Stimulated activated naive CD8-positive, alpha-beta T cell treated with anti-CD3 and anti-CD28 coated beads, Interleukin-15, amount 100 ng/mL, for 72 hours (primary cell): ENCODE results near the gene AP1AR.

Source experiments
- ATAC-seq: fragments of 150-1000 bp; cut with Tn5 transposase; 2 replicates; pipeline ENCODE4 v1.10.0; 2021; ENCODE audit warnings: mild to moderate bottlenecking, moderate library complexity
- DNase-seq, 2 donors: peaks; one replicate each; pipeline ENCODE4 v3.0.0; 2021 to 2022
- H3K27ac Mint-ChIP-seq, 2 donors: one replicate each; pipeline ENCODE4 v1.8.0; 2022; ENCODE audit warnings: mild to moderate bottlenecking in 2 of 2, mixed read lengths in 2 of 2, moderate library complexity in 2 of 2
- H3K27me3 Mint-ChIP-seq: one replicate; pipeline ENCODE4 v1.8.0; 2022; ENCODE audit warnings: mixed read lengths
- H3K4me1 Mint-ChIP-seq: one replicate; pipeline ENCODE4 v1.8.0; 2022; ENCODE audit warnings: mild to moderate bottlenecking, mixed read lengths
- H3K4me3 Mint-ChIP-seq, 2 donors: one replicate each; pipeline ENCODE4 v1.8.0; 2022; ENCODE audit warnings: mild to moderate bottlenecking in 2 of 2, mixed read lengths in 2 of 2, moderate library complexity in 1 of 2
- H3K9me3 Mint-ChIP-seq, 2 donors: one replicate each; pipeline ENCODE4 v1.8.0; 2022; ENCODE audit warnings: mixed read lengths in 2 of 2

AP1AR gene

GRCh38 chr4:112210777-112211176 is 20.8 kb upstream of the AP1AR start:
- ATAC-seq (no peak), DNase-seq (no peak)
- H3K27me3 Mint-ChIP-seq, result no peaks in the 10 kb centered on the region
- H3K4me1 Mint-ChIP-seq, result no peaks in the 10 kb centered on the region
- H3K27ac Mint-ChIP-seq, result no peak overlapping the region
- no peaks in the 10 kb centered on the region for H3K9me3 Mint-ChIP-seq
- no peak overlapping the region for H3K4me3 Mint-ChIP-seq

DNA sequence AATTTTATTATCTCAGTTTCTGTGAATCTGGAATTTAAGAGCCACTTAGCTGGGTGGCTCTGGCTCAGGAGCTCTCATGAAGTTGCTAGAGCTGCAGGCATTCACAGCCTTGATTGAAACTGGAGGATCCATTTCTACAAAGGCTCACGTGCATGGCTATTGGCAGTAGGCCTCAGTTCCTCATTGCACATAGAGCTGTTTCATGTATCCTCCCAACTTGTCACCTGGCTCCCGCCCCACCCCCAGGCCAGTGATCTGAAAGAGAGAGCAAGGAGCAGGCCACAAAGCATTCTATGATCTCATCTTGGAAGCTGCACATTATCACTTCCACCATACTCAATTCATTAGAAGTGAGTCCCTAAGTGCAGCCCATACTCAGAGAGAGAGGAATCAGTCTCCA is 18.5 kb upstream of the AP1AR start:
- Mint-ChIP-seq H3K4me3 (no peak overlapping the region), H3K4me1 (no peaks in the 10 kb centered on the region), H3K9me3 (no peaks in the 10 kb centered on the region), H3K27ac (no peak overlapping the region), H3K27me3 (no peaks in the 10 kb centered on the region)
- no peak for DNase-seq
- ATAC-seq, result no peak

GRCh38 chr4:112213856-112214255 is 17.7 kb upstream of the AP1AR start:
- ATAC-seq (no peak), DNase-seq (no peak)
- Mint-ChIP-seq H3K4me1 (no peaks in the 10 kb centered on the region), H3K4me3 (no peak overlapping the region), H3K27ac (no peak overlapping the region), H3K27me3 (no peaks in the 10 kb centered on the region), H3K9me3 (no peaks in the 10 kb centered on the region)

GRCh38 chr4:112214390-112215264 is 17.0 kb upstream of the AP1AR start:
- Mint-ChIP-seq H3K9me3 (no peaks in the 10 kb centered on the region), H3K27ac (no peak overlapping the region), H3K27me3 (no peaks in the 10 kb centered on the region), H3K4me3 (no peak overlapping the region), H3K4me1 (no peaks in the 10 kb centered on the region)
- DNase-seq (no peak), ATAC-seq (peak; percentile 60)

DNA sequence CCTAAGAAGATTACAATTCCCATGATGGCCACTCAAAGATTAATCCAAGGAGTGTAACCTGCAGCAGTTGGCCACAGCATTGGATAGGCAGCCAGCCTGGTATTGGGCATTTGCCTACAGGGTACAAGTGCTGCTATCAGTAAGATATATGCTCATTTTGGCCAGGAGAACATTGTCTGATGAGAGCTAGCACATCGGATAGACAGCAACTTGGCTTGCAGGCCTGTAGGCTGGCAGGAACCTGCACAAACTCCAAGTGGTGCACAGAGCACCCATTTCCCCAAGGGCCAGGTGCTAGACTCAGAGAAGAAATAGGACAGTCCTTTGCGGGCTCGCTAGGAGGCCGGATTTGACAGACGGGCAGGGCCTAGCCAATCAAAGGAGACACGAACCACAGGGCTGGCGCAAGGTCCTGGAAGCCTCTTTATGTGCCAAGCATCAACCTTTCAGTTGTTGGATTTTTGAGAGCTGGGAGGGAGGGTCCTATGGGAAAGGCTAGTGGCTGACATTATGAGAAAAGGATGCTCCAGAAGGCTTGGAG is 11.7 kb upstream of the AP1AR start:
- H3K4me1 Mint-ChIP-seq, result peaks cover 12% of the 10 kb centered on the region
- H3K27me3 Mint-ChIP-seq, result no peaks in the 10 kb centered on the region
- H3K27ac Mint-ChIP-seq, result peak overlapping the region in 1 of 2 donors; percentile 74
- DNase-seq (no peak), ATAC-seq (no peak)
- no peak overlapping the region for H3K4me3 Mint-ChIP-seq
- peaks cover 0 to 5% of the 10 kb centered on the region in 2 donors for H3K9me3 Mint-ChIP-seq

- ATAC-seq (peak; percentile 60), DNase-seq (no peak)
- H3K9me3 Mint-ChIP-seq, result peaks cover 0 to 5% of the 10 kb centered on the region in 2 donors
- peaks cover 12% of the 10 kb centered on the region for H3K4me1 Mint-ChIP-seq
- peaks cover 9% of the 10 kb centered on the region for H3K27me3 Mint-ChIP-seq
- H3K4me3 Mint-ChIP-seq, result no peak overlapping the region
- no peak overlapping the region for H3K27ac Mint-ChIP-seq
Observed at GRCh38 chr4:112222219-112222955, 9.2 kb upstream of the AP1AR start.

DNA sequence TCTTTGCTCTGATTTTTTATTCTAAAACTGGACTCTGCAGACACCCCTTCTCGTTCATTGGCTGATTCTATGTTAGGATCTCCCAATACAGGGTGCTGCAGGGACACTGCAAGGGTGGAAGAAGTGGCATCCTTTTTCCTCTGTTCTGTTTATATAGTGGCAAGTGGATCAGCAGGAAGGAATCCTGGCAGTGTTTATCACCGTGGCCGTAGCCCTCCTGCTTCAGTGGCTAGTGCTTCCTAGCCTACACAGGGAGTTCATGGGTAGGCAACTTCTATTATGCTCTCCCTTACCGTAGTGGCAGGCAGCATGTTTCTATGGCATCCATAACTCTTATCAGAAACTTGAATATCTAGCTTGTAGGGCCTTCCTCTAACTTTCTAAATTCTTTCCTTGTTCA is 6.4 kb upstream of the AP1AR start:
- Mint-ChIP-seq H3K27me3 (peaks cover 9% of the 10 kb centered on the region), H3K4me1 (peaks cover 12% of the 10 kb centered on the region), H3K27ac (no peak overlapping the region), H3K9me3 (peaks cover 0 to 5% of the 10 kb centered on the region in 2 donors), H3K4me3 (no peak overlapping the region)
- no peak for DNase-seq
- no peak for ATAC-seq

DNA sequence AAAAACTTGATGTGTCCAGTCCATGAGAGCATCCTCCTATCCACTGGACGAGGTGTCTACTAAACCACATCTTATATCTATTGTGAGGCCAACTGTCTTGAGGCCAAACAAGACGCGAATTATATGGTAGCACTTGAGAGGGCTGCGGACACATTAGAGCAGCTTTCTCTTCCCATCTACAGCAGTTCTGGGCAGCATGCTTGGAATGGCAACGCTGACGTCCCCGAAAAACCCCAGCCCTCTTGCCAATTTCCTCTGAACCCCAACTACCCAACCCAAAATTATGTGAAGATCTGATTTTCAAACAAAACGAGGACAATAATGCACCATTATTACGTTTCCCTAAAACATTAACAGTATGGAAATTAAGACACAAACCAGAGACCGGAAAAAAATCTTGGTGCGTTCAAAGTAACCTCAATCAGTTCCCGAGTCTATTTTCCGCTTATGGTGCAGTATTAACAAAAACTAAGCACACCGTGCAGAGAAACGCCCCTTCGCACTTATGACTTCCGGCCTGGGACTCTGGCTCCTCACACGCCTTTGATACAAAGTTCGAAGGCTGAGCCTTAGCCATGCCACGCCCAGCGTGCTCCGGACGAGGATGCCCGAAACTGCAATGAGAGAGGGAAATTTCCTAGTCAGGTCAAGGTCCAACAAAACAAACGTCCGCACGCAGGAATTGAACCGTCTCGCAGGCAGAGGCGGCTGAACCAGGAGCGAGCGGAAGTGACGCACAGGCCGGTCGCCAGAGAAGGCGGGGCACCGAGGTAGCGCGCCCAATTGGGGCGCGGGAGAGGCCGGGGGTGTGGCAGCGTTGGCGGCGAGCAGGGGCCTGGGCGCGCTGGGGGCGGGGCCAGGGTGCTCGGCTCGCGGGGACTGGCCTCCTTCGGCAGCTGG is 458 bp upstream of the AP1AR start:
- DNase-seq (peak; percentile 98), ATAC-seq (peak; percentile 92)
- peaks cover 23% of the 10 kb centered on the region for H3K4me1 Mint-ChIP-seq
- H3K27me3 Mint-ChIP-seq, result no peaks in the 10 kb centered on the region
- H3K27ac Mint-ChIP-seq, result peak overlapping the region; percentile 96 to 97
- no peaks in the 10 kb centered on the region for H3K9me3 Mint-ChIP-seq
- peak overlapping the region; percentile 98 for H3K4me3 Mint-ChIP-seq

DNA sequence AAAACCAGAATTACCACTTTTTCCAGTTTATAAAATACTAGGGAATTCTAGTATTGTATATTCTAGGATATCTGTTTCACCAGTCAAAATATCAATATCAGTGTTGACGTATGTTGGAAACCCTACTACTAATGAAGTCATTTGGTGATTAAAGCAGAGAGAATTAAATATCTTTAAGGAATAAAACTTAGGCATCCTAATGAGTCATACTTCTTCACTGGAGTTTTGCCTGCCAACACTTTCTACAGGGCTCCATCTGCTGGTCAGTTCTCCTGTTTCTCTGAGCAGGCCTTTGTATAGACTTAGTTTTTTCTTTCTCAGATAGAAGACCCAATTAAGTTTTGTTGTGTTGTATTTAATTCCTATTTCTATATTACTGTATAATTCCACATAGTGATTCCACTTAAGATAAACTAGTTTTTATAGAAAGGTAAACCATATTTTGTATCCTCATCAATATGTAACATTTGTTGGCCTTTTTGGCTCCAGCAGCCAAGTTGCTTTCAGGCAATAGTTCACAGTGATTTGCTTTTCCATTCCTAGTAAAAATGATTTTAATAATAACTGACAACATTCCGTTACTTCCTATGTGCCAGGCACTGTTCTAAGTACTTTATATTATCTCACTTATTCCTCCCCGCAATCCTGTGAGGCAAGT is 3.5 kb downstream of the AP1AR start:
- no peak for ATAC-seq
- H3K27me3 Mint-ChIP-seq, result no peaks in the 10 kb centered on the region
- H3K4me1 Mint-ChIP-seq, result peaks cover 40% of the 10 kb centered on the region
- no peak overlapping the region for H3K4me3 Mint-ChIP-seq
- no peak overlapping the region for H3K27ac Mint-ChIP-seq
- DNase-seq, result peak in 1 of 2 donors; percentile 28
- H3K9me3 Mint-ChIP-seq, result no peaks in the 10 kb centered on the region

GRCh38 chr4:112236040-112236439 is 4.5 kb downstream of the AP1AR start:
- Mint-ChIP-seq H3K4me1 (peaks cover 47% of the 10 kb centered on the region), H3K4me3 (no peak overlapping the region), H3K9me3 (no peaks in the 10 kb centered on the region), H3K27me3 (no peaks in the 10 kb centered on the region), H3K27ac (no peak overlapping the region)
- DNase-seq (no peak), ATAC-seq (no peak)

DNA sequence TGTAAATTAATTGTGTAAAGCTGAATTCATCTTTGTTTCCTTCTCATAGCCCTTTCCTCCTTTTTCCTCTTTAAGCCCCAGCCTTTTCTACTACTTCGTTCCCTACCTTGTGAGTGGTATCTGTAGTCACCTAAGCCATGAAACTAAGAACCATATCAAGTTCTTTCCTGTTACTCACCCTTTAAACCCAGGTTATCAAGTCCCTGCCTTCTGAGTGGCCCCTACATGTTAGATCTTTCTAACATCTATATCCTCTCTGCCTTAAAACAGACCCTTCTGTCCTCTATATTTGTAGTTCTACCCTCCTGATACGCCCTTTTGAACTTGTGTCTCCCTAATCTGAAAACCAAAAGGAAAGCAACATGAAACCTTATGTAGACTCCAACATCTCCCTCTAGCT is 7.2 kb downstream of the AP1AR start:
- DNase-seq, result no peak
- Mint-ChIP-seq H3K4me1 (peaks cover 44% of the 10 kb centered on the region), H3K4me3 (no peak overlapping the region), H3K27me3 (no peaks in the 10 kb centered on the region), H3K27ac (no peak overlapping the region), H3K9me3 (no peaks in the 10 kb centered on the region)
- ATAC-seq, result peak; percentile 85

DNA sequence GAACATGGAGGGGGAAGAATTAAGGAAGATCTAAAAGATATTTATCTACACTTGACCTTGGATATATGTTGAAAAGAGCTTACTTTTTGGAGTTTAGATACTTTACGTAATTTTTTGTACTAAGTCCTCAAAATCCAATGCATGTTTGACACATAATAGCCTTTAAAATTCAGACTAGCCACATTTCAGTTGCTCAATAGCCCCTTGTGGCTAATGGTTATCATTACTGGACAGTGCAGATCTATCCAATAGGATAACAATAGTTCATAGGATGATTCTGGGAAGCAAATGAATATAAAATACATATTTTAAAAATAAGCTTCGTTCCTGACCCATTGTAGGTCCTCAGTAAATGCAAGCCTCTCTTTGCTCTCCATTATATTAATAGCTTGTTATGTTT is 13.8 kb downstream of the AP1AR start:
- Mint-ChIP-seq H3K4me1 (peaks cover 10% of the 10 kb centered on the region), H3K27ac (no peak overlapping the region), H3K9me3 (no peaks in the 10 kb centered on the region), H3K4me3 (no peak overlapping the region), H3K27me3 (no peaks in the 10 kb centered on the region)
- no peak for ATAC-seq
- DNase-seq, result no peak

- Mint-ChIP-seq H3K9me3 (no peaks in the 10 kb centered on the region), H3K4me3 (no peak overlapping the region), H3K27me3 (no peaks in the 10 kb centered on the region), H3K27ac (no peak overlapping the region), H3K4me1 (peaks cover 12% of the 10 kb centered on the region)
- DNase-seq (no peak), ATAC-seq (no peak)
Observed at GRCh38 chr4:112247021-112247420, 15.4 kb downstream of the AP1AR start.

GRCh38 chr4:112251019-112251643 is 19.5 kb downstream of the AP1AR start:
- Mint-ChIP-seq H3K4me1 (peaks cover 11% of the 10 kb centered on the region), H3K27me3 (no peaks in the 10 kb centered on the region), H3K9me3 (no peaks in the 10 kb centered on the region), H3K27ac (no peak overlapping the region), H3K4me3 (no peak overlapping the region)
- peak; percentile 48 for ATAC-seq
- no peak for DNase-seq
